Measurements from ENCODE around the gene MUCL3.

GRCh38 chr6:30894381-30894780 is 46.4 kb upstream of the MUCL3 start:
- TF ChIP-seq POLR2AphosphoS5 (IDR thresholded peaks at IDR 0.05; ENCODE audit: low read length) (no peak), IRF5 (IDR thresholded peaks at IDR 0.05; ENCODE audit: borderline replicate concordance) (no peak), E2F8 (IDR thresholded peaks at IDR 0.05; ENCODE audit: low read depth, partially characterized antibody) (no peak), CREM (IDR thresholded peaks at IDR 0.05; ENCODE audit: low read depth) (no peak), BHLHE40 (IDR thresholded peaks at IDR 0.05; ENCODE audit: borderline replicate concordance in 1 of 2, low read depth in 2 of 2, low read length in 1 of 2) (no peak), ZNF384 (IDR thresholded peaks at IDR 0.05; ENCODE audit: borderline replicate concordance, low read depth, low read length) (no peak), POLR2AphosphoS2 (IDR thresholded peaks at IDR 0.05; ENCODE audit: low read depth, low read length) (no peak), MYB (IDR thresholded peaks at IDR 0.05; ENCODE audit: borderline replicate concordance, low read depth, low read length) (no peak), ESRRA (IDR thresholded peaks at IDR 0.05; ENCODE audit: low read length) (no peak), SUZ12 (IDR thresholded peaks at IDR 0.05; ENCODE audit: unreplicated experiment) (no peak), NFYA (IDR thresholded peaks at IDR 0.05; ENCODE audit: borderline replicate concordance, low read depth, low read length) (no peak)
- TF ChIP-seq, protein P1, sequence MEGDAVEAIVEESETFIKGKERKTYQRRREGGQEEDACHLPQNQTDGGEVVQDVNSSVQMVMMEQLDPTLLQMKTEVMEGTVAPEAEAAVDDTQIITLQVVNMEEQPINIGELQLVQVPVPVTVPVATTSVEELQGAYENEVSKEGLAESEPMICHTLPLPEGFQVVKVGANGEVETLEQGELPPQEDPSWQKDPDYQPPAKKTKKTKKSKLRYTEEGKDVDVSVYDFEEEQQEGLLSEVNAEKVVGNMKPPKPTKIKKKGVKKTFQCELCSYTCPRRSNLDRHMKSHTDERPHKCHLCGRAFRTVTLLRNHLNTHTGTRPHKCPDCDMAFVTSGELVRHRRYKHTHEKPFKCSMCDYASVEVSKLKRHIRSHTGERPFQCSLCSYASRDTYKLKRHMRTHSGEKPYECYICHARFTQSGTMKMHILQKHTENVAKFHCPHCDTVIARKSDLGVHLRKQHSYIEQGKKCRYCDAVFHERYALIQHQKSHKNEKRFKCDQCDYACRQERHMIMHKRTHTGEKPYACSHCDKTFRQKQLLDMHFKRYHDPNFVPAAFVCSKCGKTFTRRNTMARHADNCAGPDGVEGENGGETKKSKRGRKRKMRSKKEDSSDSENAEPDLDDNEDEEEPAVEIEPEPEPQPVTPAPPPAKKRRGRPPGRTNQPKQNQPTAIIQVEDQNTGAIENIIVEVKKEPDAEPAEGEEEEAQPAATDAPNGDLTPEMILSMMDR (IDR thresholded peaks at IDR 0.05 in 2 of 3, conservative IDR thresholded peaks at IDR 0.05 in 1 of 3; ENCODE audit: control insufficient read depth in 2 of 3, extremely low read depth in 1 of 3, insufficient read depth in 1 of 3, low read depth in 3 of 3, low read length in 3 of 3), result no peak
